ENCODE data around the gene RNF114.
"Not testable (repeated sequence)": the region's sequence is repeated elsewhere in the genome, so short reads cannot be mapped to it uniquely, and the experiment has no call there.

RNF114 gene

GRCh38 chr20:49983848-49984408, 47.7 kb downstream of the RNF114 start:
- in situ Hi-C loops (cut with HindIII; ENCODE audit: low sequenced_read_pairs): loop anchor here (10.0 kb wide), 1 partner anchor 91 kb away; no protein-coding TSS in a partner anchor

- in situ Hi-C loops (cut with HindIII; ENCODE audit: low sequenced_read_pairs): loop anchor here (10.0 kb wide), 1 partner anchor 90 kb away; no protein-coding TSS in a partner anchor
These were observed 48.4 kb downstream of the RNF114 start for GRCh38 chr20:49984426-49985153.

GRCh38 chr20:49985157-49985556, 49.0 kb downstream of the RNF114 start:
- in situ Hi-C loops (cut with HindIII; ENCODE audit: low sequenced_read_pairs): loop anchor here (10.0 kb wide), 1 partner anchor 90 kb away; no protein-coding TSS in a partner anchor

GRCh38 chr20:49985617-49986016, 49.4 kb downstream of the RNF114 start:
- in situ Hi-C loops (cut with HindIII; ENCODE audit: low sequenced_read_pairs): loop anchor here (10.0 kb wide), 1 partner anchor 89 kb away; no protein-coding TSS in a partner anchor

GRCh38 chr20:49986049-49986448, 49.9 kb downstream of the RNF114 start:
- in situ Hi-C loops (cut with HindIII; ENCODE audit: low sequenced_read_pairs): loop anchor here (10.0 kb wide), 1 partner anchor 89 kb away; no protein-coding TSS in a partner anchor

- in situ Hi-C loops (cut with HindIII; ENCODE audit: low sequenced_read_pairs): loop anchor here (10.0 kb wide), 1 partner anchor 88 kb away; no protein-coding TSS in a partner anchor
These were observed 51.0 kb downstream of the RNF114 start for GRCh38 chr20:49987015-49987867.

- in situ Hi-C loops (cut with HindIII; ENCODE audit: low sequenced_read_pairs): loop anchor here (10.0 kb wide), 1 partner anchor 87 kb away; no protein-coding TSS in a partner anchor
These were observed 51.9 kb downstream of the RNF114 start for GRCh38 chr20:49987868-49988690.

- in situ Hi-C loops (cut with HindIII; ENCODE audit: low sequenced_read_pairs): loop anchor here (10.0 kb wide), 1 partner anchor 85 kb away; no protein-coding TSS in a partner anchor
These were observed 53.3 kb downstream of the RNF114 start for GRCh38 chr20:49989234-49990065.

- in situ Hi-C loops (cut with HindIII; ENCODE audit: low sequenced_read_pairs): no loop called here
These were observed 54.1 kb downstream of the RNF114 start for GRCh38 chr20:49990271-49990720.

GRCh38 chr20:49993301-49993751, 57.1 kb downstream of the RNF114 start:
- in situ Hi-C loops (cut with HindIII; ENCODE audit: low sequenced_read_pairs): no loop called here

GRCh38 chr20:49995586-49995985, 59.4 kb downstream of the RNF114 start:
- in situ Hi-C loops (cut with HindIII; ENCODE audit: low sequenced_read_pairs): no loop called here

GRCh38 chr20:49998478-49999188, 62.4 kb downstream of the RNF114 start:
- in situ Hi-C loops (cut with HindIII; ENCODE audit: low sequenced_read_pairs): not testable (repeated sequence)

- in situ Hi-C loops (cut with HindIII; ENCODE audit: low sequenced_read_pairs): no loop called here
These were observed 63.1 kb downstream of the RNF114 start for GRCh38 chr20:49999329-49999728.

- in situ Hi-C loops (cut with HindIII; ENCODE audit: low sequenced_read_pairs): not testable (repeated sequence)
These were observed 64.5 kb downstream of the RNF114 start for GRCh38 chr20:50000548-50001222.

- in situ Hi-C loops (cut with HindIII; ENCODE audit: low sequenced_read_pairs): no loop called here
These were observed 65.7 kb downstream of the RNF114 start for GRCh38 chr20:50001784-50002311.

GRCh38 chr20:50003253-50003656, 67.1 kb downstream of the RNF114 start:
- in situ Hi-C loops (cut with HindIII; ENCODE audit: low sequenced_read_pairs): no loop called here
